Activated naive CD4-positive, alpha-beta T cell treated with anti-CD3 and anti-CD28 coated beads for 36 hours (primary cell): ENCODE results near the gene CD34. TPM values are rescaled to one million over a fixed set of nuclear protein-coding genes. Genes with fewer than 3 reads are reported as not detected.

ENCODE experiments used
- CTCF ChIA-PET: fragments of 350-600 bp; sonication (Branson Sonifier 250); formaldehyde crosslinking; loops from one replicate; lab custom pipeline; 2021; ENCODE audit warnings: antibody characterized with exemption; lab: Charles Lee
- DNase-seq: peaks from one replicate; pipeline ENCODE4 v3.0.0-alpha.2; 2020
- H3K27ac Mint-ChIP-seq: one replicate; pipeline ENCODE4 v1.8.0; 2021; ENCODE audit warnings: mild to moderate bottlenecking, mixed read lengths
- H3K27me3 Mint-ChIP-seq: one replicate; pipeline ENCODE4 v1.8.0; 2021; ENCODE audit warnings: low read depth, mixed read lengths
- H3K36me3 Mint-ChIP-seq: one replicate; pipeline ENCODE4 v1.8.0; 2021; ENCODE audit warnings: low read depth, mixed read lengths
- H3K4me1 Mint-ChIP-seq: one replicate; pipeline ENCODE4 v1.8.0; 2021; ENCODE audit warnings: low read depth, mixed read lengths
- H3K4me3 Mint-ChIP-seq: one replicate; pipeline ENCODE4 v1.8.0; 2021; ENCODE audit warnings: mild to moderate bottlenecking, moderate library complexity, mixed read lengths
- H3K9me3 Mint-ChIP-seq: one replicate; pipeline ENCODE4 v1.8.0; 2021; ENCODE audit warnings: mixed read lengths
- intact Hi-C: fragments of 100-400 bp; cut with micrococcal nuclease; formaldehyde crosslinking; loops from one replicate; pipeline ENCODE4 v1.15.1; 2023
- total RNA-seq, 2 experiments: library from RNA; stranded (reverse); gene quantifications; one replicate each; pipeline ENCODE4 v1.2.3, GENCODE V29; 2021

Gene CD34
- total RNA-seq, 2 experiments from 2014 or later = 0.02 TPM

DNA sequence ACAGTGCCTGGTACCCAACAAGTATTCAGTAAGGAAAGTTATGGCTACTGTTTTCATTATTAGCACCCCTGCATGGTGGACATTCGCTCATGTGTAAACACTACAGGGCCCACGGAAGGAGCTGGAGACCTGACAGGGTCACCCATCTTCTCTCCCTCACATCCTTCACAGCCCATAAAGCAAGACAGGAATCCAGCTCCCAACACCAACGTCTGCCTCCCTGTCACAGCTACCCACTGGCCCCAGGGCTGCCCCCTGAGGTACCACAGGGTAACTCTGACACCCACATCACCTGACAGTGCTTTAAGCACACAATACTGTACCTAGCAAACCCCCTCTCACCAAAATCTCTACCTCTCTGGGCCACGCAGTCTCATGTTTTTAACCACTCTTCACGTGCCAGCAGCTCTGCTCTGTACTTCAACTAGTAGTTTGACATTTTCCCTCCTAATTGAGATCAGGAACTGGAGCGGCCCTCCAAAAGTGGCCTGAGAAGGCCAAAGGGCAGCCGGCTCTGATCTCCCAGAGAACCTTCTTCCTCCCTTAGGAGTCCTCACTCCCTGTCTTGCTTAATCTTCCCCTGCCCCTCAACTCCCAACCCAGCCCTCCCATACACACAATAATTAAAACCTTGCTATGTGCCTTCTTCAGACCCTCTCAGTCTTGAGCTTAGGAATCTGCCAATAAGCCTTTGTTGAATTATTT lies 76.8 kb downstream of the CD34 start:
- DNase-seq = no peak
- Mint-ChIP-seq H3K36me3 (peaks cover 13% of the 10 kb centered on the region), H3K27me3 (no peaks in the 10 kb centered on the region), H3K9me3 (no peaks in the 10 kb centered on the region), H3K27ac (no peak overlapping the region), H3K4me1 (peaks cover 98% of the 10 kb centered on the region), H3K4me3 (no peak overlapping the region)
- CTCF ChIA-PET = interaction anchor here (1.9 to 15.6 kb wide), 4 partner anchors 10 to 129 kb away, joined by 6 to 342 read pairs (median 12); no protein-coding TSS in a partner anchor
- intact Hi-C loops = no loop called here

DNA sequence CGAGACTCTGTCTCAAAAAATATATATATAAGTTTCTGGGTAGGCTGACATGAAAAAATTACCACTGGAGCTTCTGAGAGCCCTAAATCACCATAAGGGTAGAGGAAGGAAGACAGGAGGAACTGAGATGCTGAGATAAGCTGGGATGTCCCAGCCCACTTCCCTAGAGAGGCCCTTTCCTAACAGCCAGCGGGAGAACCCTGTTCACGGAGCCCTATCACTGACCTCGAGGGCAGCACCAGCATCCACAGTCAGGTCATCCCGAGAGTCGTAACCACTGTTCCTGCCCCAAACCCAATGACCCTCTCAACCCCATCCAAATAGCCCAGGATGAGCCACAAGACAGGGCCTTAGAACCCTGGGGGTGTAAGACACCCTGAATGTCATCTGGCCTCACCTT lies 77.5 kb downstream of the CD34 start:
- CTCF ChIA-PET = interaction anchor here (1.9 to 15.6 kb wide), 4 partner anchors 9 to 130 kb away, joined by 6 to 342 read pairs (median 12); no protein-coding TSS in a partner anchor
- Mint-ChIP-seq H3K27ac (peak overlapping the region; percentile 83), H3K4me3 (no peak overlapping the region), H3K27me3 (no peaks in the 10 kb centered on the region), H3K4me1 (peaks cover 98% of the 10 kb centered on the region), H3K36me3 (peaks cover 9% of the 10 kb centered on the region), H3K9me3 (no peaks in the 10 kb centered on the region)
- DNase-seq = no peak
- intact Hi-C loops = no loop called here

DNA sequence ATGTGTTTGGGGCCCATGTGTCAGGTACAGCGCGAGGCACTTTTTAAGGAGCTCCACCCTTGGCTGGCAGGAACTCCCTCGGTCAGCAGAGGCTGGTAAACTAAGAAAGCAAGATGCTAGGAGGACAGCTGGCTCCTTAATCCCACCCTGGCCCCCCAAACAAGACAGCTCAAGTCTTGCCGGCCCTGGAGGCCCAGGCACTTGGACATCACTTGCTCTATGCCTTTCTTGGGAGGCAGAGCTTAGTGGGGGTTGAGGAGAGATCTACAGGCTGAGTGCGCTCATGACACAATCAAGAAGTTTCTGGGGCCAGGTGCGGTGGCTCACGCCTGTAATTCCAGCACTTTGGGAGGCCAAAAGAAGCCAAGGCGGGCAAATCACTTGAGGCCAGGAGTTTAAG lies 78.1 kb downstream of the CD34 start:
- Mint-ChIP-seq H3K27ac (peak overlapping the region; percentile 83), H3K27me3 (no peaks in the 10 kb centered on the region), H3K4me1 (peaks cover 99% of the 10 kb centered on the region), H3K4me3 (no peak overlapping the region), H3K9me3 (no peaks in the 10 kb centered on the region), H3K36me3 (peaks cover 9% of the 10 kb centered on the region)
- CTCF ChIA-PET = interaction anchor here (2.0 to 15.6 kb wide), 3 partner anchors 34 to 130 kb away, joined by 6 to 342 read pairs (median 16); no protein-coding TSS in a partner anchor
- intact Hi-C loops = loop anchor here (1.0 kb wide), 2 partner anchors 16 to 32 kb away; no protein-coding TSS in a partner anchor
- no peak for DNase-seq

DNA sequence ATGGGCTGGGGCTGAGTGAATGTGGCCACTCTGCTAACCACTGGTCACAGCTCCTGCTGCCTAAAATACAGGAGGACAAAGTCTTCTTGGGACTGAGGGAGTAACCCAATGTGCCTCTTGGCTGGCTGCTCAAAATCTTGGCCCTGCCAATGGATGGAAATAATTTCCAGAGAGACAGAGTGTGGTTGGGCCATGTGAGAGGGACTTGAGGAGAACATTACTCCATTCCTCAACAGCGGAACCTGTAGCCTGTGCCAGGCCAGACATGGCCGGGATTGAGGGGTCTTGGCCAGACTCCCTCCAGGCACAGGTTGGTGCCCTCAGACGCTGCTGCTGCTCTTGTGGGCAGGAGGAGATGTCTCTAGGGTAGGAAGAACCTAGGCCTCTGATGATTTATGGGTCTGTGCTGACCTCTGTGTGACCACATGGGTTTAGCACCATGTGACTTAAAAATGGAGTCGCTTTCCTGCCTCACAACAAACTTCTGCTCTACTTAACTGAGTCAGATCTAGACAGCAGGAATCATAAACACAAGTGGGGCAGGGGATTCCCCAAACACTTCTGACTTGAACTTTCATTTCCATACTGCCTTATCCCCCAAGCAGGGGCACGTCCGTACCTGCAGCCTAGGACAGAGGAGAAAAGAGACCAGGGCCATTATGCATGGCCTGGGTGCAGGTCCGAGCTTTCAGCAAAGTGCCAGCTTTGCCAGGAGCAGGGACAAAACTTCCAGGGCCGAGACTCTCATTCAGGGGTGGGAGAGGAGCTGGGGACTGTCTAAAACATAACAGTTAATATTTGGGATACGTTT lies 79.2 kb downstream of the CD34 start:
- CTCF ChIA-PET = interaction anchor here (0.9 to 15.6 kb wide), 4 partner anchors 9 to 57 kb away, joined by 3 to 342 read pairs (median 3); no protein-coding TSS in a partner anchor
- peak overlapping the region; percentile 83 for H3K27ac Mint-ChIP-seq

More for the DNA sequence above, 79.2 kb downstream of the CD34 start:
- peak; percentile 83 for DNase-seq
- intact Hi-C loops = loop anchor here (1.0 kb wide), 2 partner anchors 17 to 33 kb away; no protein-coding TSS in a partner anchor
- Mint-ChIP-seq H3K4me1 (peaks cover 98% of the 10 kb centered on the region), H3K9me3 (no peaks in the 10 kb centered on the region), H3K4me3 (peak overlapping the region; percentile 58), H3K36me3 (peaks cover 9% of the 10 kb centered on the region), H3K27me3 (no peaks in the 10 kb centered on the region)

Other genes starting within 250 kb of the CD34 start
- gene CD46, start 159.1 kb downstream of the CD34 start, total RNA-seq = 10 to 100 TPM; 91.0 to 93.4 TPM